HepG2 (cell line): Measurements from ENCODE around the gene HECTD3. TPM values are rescaled to one million over a fixed set of nuclear protein-coding genes. Genes with fewer than 3 reads are reported as not detected.
A peak's percentile ranks its signal among the peaks of the same experiment; 100 is the strongest.

Source experiments
- BRD4 ChIP-seq: sonication (generic); formaldehyde crosslinking; IDR thresholded peaks from 2 replicates; pipeline ENCODE4 v1.4.0; 2020; ENCODE audit warnings: missing genetic modification reagents
- CEBPB ChIP-seq: IDR thresholded peaks from 2 replicates; pipeline ENCODE4 v1.6.1; 2011; ENCODE audit warnings: low read depth, low read length, improper control_type of control experiment, borderline replicate concordance
- HNF1B ChIP-seq: sonication (generic); formaldehyde crosslinking; IDR thresholded peaks from 2 replicates; pipeline ENCODE4 v1.5.1; 2020; ENCODE audit warnings: mild to moderate bottlenecking, moderate library complexity, missing genetic modification reagents
- KLF15 ChIP-seq: sonication (generic); formaldehyde crosslinking; IDR thresholded peaks from 2 replicates; pipeline ENCODE4 v1.8.1; 2023; ENCODE audit warnings: borderline replicate concordance, mild to moderate bottlenecking, inconsistent platforms, missing genetic modification reagents, mixed read lengths
- LRRFIP1 ChIP-seq: sonication (generic); formaldehyde crosslinking; conservative IDR thresholded peaks from 2 replicates; pipeline ENCODE4 v1.4.0; 2020; ENCODE audit warnings: missing genetic modification reagents
- MED13 ChIP-seq: sonication (generic); formaldehyde crosslinking; IDR thresholded peaks from 2 replicates; pipeline ENCODE4 v1.5.0; 2020; ENCODE audit warnings: missing genetic modification reagents
- PCBP1 ChIP-seq: fragments of 200-400 bp; formaldehyde crosslinking; IDR thresholded peaks from 2 replicates; pipeline ENCODE4 v1.6.1; 2017; ENCODE audit warnings: mild to moderate bottlenecking, low read depth, low read length, borderline replicate concordance
- PCBP2 ChIP-seq: fragments of 200-400 bp; formaldehyde crosslinking; optimal IDR thresholded peaks from 2 replicates; pipeline ENCODE3; 2018; ENCODE audit warnings: low read length, low read depth; ENCODE audit not compliant: poor library complexity, severe bottlenecking
- RFXAP ChIP-seq: sonication (generic); formaldehyde crosslinking; IDR thresholded peaks from 2 replicates; pipeline ENCODE4 v1.4.0; 2020; ENCODE audit warnings: missing genetic modification reagents, borderline replicate concordance
- SMC3 ChIP-seq: IDR thresholded peaks from 2 replicates; pipeline ENCODE4 v1.6.1; 2011; ENCODE audit warnings: low read length, improper control_type of control experiment
- THAP7 ChIP-seq: sonication (generic); formaldehyde crosslinking; IDR thresholded peaks from 2 replicates; pipeline ENCODE4 v1.8.1; 2023; ENCODE audit warnings: mild to moderate bottlenecking, missing genetic modification reagents
- ZFAT ChIP-seq: sonication (generic); formaldehyde crosslinking; conservative IDR thresholded peaks from 2 replicates; pipeline ENCODE4 v1.8.1; 2023; ENCODE audit warnings: missing genetic modification reagents, inconsistent platforms
- ZNF317 ChIP-seq: sonication (generic); formaldehyde crosslinking; IDR thresholded peaks from 2 replicates; pipeline ENCODE4 v1.5.0; 2020; ENCODE audit warnings: mild to moderate bottlenecking, missing genetic modification reagents
- ZNF430 ChIP-seq: sonication (generic); formaldehyde crosslinking; IDR thresholded peaks from 2 replicates; pipeline ENCODE4 v1.9.0; 2021; ENCODE audit warnings: mild to moderate bottlenecking, missing genetic modification reagents
- ZNF563 ChIP-seq: sonication (generic); formaldehyde crosslinking; IDR thresholded peaks from 2 replicates; pipeline ENCODE4 v1.8.0; 2022; ENCODE audit warnings: mild to moderate bottlenecking, moderate library complexity, missing genetic modification reagents
- ZNF567 ChIP-seq: sonication (generic); formaldehyde crosslinking; IDR thresholded peaks from 2 replicates; pipeline ENCODE4 v1.8.1; 2023; ENCODE audit warnings: mild to moderate bottlenecking, missing genetic modification reagents, borderline replicate concordance
- ZNF607 ChIP-seq: sonication (generic); formaldehyde crosslinking; IDR thresholded peaks from 2 replicates; pipeline ENCODE4 v1.5.1; 2020; ENCODE audit warnings: missing genetic modification reagents, mild to moderate bottlenecking, borderline replicate concordance
- ZNF839 ChIP-seq: sonication (generic); formaldehyde crosslinking; IDR thresholded peaks from 2 replicates; pipeline ENCODE4 v1.4.0; 2020; ENCODE audit warnings: missing genetic modification reagents, mild to moderate bottlenecking, borderline replicate concordance
- polyA plus RNA-seq, 8 experiments: library from polyadenylated mRNA; depleted of rRNA in 3 of 8; stranded (reverse) in 7 of 8; unstranded in 1 of 8; fragments of >200 nt; fragmentation: Illumina TruSeq in 4 of 8; extraction: Trizol in 4 of 8; gene quantifications; 2 replicates each; pipeline versions ENCODE4 v1.2.1 to v1.2.3, GENCODE V29; 2011 to 2016; ENCODE audit warnings: low read depth in 4 of 8, missing spikeins in 1 of 8, mixed read lengths in 1 of 8; ENCODE audit not compliant: insufficient read depth in 1 of 8
- total RNA-seq, 5 experiments: library from RNA; depleted of rRNA; stranded (reverse); fragments of >200 nt; fragmentation: Illumina TruSeq; extraction: Trizol; gene quantifications; 2 replicates each; pipeline ENCODE4 v1.2.3, GENCODE V29; 2016; ENCODE audit warnings: low read depth in 1 of 5
- TF ChIP-seq, protein P1 (sequence below): sonication (generic); formaldehyde crosslinking; IDR thresholded peaks from 2 replicates; pipeline ENCODE4 v1.5.0; 2020; ENCODE audit warnings: mild to moderate bottlenecking, low read depth, missing genetic modification reagents, borderline replicate concordance
- TF ChIP-seq, protein P2 (sequence below): sonication (generic); formaldehyde crosslinking; IDR thresholded peaks from 2 replicates; pipeline ENCODE4 v1.4.0; 2020; ENCODE audit warnings: missing genetic modification reagents

Gene HECTD3
- total and polyA plus RNA-seq, 2 of the 13 experiments (the other 11 are each of a cell fraction or from before 2014, with no cell fraction given) = 18.6 to 24.5 TPM

DNA sequence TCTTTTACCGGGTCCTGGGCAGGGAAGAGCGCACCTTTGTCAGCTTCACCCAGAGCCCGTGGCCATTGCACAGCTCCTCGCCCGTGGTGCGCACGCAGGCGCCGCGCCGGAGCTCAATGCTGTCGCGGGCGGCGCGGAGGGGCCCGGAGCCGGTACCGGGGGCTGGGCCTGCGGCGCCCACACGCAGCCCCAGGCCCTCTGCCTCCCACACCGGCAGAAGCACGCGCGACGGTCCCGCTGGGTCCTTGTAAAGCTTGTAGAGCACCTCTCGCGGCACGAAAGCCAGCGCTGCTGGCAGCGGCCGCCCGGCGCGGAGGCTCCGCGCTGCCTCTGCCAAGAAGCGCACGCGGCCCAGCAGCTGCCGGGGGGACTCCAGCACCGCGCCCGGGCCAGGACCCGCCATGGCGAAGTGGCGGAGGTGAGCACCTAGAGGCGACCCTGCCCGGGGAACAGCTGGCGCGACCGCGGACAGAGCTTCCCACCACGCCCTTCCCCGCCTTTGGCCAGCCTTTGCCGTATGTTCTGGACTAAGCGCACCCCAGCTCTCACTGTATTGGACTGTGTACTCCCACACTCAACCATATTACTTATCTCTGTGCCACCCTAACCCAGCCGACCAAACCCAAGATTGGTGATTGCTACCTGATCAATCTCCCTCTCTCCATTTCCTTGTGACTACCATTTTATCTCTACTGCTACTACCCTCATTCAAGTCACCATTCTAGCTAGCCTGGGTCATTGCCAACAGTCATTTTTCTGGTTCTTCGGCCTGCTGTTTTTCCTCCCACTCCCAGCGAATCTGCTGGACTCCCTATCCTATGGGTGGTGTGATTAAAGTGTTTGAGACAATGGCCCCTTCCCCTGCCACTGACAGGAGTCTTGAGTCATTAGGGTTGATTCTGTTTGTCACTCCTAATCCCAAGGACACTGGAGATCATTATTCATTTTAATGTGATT lies at the start of gene HECTD3 (continued):
- TF ChIP-seq HNF1B (CRISPR knock-in tag) = no peak
- TF ChIP-seq ZNF563 (CRISPR knock-in tag) = peak; percentile 46; the same call in 1 of the 2 replicates
- TF ChIP-seq ZNF839 = no peak
- no peak for TF ChIP-seq KLF15 (CRISPR knock-in tag)
- no peak for TF ChIP-seq PCBP1
- TF ChIP-seq CEBPB = no peak
- no peak for TF ChIP-seq THAP7 (CRISPR knock-in tag)
- TF ChIP-seq LRRFIP1 (CRISPR knock-in tag) = no peak
- TF ChIP-seq BRD4 (CRISPR knock-in tag) = no peak
- TF ChIP-seq, protein P1, sequence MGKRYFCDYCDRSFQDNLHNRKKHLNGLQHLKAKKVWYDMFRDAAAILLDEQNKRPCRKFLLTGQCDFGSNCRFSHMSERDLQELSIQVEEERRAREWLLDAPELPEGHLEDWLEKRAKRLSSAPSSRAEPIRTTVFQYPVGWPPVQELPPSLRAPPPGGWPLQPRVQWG (CRISPR knock-in tag) = no peak
- TF ChIP-seq ZNF567 = no peak
- TF ChIP-seq ZNF430 = no peak
- no peak for TF ChIP-seq RFXAP (CRISPR knock-in tag)
- TF ChIP-seq PCBP2 = no peak
- no peak for TF ChIP-seq SMC3
- no peak for TF ChIP-seq ZNF607 (CRISPR knock-in tag)
- TF ChIP-seq MED13 (CRISPR knock-in tag) = no peak
- TF ChIP-seq ZFAT (CRISPR knock-in tag) = peak; percentile 92
- TF ChIP-seq ZNF317 (CRISPR knock-in tag) = no peak
- TF ChIP-seq, protein P2, sequence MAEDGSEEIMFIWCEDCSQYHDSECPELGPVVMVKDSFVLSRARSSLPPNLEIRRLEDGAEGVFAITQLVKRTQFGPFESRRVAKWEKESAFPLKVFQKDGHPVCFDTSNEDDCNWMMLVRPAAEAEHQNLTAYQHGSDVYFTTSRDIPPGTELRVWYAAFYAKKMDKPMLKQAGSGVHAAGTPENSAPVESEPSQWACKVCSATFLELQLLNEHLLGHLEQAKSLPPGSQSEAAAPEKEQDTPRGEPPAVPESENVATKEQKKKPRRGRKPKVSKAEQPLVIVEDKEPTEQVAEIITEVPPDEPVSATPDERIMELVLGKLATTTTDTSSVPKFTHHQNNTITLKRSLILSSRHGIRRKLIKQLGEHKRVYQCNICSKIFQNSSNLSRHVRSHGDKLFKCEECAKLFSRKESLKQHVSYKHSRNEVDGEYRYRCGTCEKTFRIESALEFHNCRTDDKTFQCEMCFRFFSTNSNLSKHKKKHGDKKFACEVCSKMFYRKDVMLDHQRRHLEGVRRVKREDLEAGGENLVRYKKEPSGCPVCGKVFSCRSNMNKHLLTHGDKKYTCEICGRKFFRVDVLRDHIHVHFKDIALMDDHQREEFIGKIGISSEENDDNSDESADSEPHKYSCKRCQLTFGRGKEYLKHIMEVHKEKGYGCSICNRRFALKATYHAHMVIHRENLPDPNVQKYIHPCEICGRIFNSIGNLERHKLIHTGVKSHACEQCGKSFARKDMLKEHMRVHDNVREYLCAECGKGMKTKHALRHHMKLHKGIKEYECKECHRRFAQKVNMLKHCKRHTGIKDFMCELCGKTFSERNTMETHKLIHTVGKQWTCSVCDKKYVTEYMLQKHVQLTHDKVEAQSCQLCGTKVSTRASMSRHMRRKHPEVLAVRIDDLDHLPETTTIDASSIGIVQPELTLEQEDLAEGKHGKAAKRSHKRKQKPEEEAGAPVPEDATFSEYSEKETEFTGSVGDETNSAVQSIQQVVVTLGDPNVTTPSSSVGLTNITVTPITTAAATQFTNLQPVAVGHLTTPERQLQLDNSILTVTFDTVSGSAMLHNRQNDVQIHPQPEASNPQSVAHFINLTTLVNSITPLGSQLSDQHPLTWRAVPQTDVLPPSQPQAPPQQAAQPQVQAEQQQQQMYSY (CRISPR knock-in tag) = no peak
